Kasumi-1 (cell line): Measurements from ENCODE around the gene THEMIS2.
"Not testable (repeated sequence)": the region's sequence is repeated elsewhere in the genome, so short reads cannot be mapped to it uniquely, and the experiment has no call there.

ENCODE experiments used
- DNase-seq, 2 experiments: peaks; one replicate each; lab custom pipeline; 2025; lab: John Stamatoyannopoulos, UW

The THEMIS2 gene

DNA sequence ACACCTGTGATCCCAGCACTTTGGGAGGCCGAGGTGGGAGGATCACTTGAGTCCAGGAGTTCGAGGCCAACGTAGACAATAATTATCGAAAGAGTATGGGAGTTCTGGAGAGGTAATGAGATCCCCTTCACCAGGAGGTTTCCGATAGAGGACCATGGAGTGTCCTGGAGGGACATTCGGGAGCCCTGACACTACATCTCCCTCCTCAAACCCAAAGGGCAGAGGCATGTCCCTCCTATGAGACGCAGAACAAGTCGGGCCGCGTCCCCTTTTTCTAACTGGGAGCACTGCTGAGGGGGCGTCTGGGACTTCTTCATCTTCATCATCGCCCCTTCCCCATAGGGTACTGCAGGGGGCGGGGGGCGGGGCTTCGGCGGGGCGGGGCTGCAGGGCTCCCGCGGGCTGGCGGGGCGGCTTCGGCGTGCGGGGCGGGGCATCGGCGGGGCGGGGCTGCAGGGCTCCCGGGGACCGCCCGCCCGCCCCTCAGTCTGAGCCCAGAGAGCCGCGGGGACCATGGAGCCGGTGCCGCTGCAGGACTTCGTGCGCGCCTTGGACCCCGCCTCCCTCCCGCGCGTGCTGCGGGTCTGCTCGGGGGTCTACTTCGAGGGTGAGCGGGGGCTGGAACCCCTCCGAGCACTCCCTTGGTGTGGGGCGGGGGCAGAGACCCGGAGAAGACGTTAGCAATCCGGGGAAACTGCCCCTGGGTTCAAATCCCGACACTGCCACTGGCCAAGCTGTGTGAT is at the start of gene THEMIS2:
Gene THEMIS2 (plus strand): TSS at position 486 of the 743 bp plus-strand sequence. CDS start 28 bp downstream, at position 514.
- DNase-seq = peak; percentile 47 to 48

DNA sequence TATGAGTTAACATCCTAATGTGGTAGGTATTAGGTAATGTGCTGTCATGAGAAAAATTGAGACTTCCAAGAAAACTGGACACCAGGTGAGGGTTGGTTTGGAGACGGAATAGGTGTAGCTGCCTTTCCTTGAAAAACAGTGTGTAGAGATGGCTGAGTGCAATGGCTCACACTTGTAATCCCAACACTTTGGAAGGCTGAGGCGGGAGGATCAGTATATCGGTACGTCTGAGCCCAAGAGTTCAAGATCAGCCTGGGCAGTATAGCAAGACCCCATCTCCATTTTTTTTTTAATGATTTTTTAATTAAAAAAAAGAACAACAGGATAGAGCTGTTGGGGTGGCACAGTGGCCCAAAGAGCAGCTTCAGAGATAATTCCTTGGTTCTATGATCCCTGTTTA is 48.6 kb upstream of the THEMIS2 start:
- no peak for DNase-seq

DNA sequence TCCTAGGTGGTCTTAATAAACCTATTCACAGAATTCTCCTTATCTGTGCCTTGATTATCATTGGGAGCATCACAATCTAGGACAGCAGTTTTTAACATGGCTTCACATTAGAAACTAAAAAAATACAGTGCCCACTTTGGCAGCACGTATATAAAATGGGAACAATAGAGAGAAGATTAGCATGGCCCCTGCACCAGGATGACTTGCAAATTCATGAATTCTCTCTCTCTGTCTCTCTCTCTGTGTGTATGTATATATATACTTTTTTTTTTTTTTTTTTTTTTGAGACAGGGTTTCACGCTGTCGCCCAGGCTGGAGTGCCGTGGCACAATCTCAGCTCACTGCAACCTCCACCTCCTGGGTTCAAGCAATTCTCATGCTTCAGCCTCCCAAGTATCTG is 47.9 kb upstream of the THEMIS2 start:
- no peak for DNase-seq

DNA sequence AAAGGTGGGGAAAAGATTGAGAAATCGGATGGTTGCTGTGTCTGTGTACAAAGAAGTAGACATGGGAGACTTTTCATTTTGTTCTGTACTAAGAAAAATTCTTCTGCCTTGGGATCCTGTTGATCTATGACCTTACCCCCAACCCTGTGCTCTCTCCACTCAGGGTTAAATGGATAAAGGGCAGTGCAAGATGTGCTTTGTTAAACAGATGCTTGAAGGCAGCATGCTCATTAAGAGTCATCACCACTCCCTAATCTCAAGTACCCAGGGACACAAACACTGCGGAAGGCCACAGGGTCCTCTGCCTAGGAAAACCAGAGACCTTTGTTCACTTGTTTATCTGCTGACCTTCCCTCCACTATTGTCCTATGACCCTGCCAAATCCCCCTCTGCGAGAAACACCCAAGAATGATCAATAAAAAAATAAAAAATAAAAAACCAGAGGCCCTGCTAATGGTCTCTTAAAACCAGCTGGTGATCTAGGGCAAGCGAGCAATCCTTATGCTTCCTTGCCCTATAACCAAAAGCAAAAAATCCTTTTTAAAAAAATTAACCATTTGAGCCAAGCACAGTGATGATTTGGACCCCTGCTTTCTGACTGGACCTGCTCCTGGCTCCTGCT is 42.9 kb upstream of the THEMIS2 start:
- not testable (repeated sequence) for DNase-seq

DNA sequence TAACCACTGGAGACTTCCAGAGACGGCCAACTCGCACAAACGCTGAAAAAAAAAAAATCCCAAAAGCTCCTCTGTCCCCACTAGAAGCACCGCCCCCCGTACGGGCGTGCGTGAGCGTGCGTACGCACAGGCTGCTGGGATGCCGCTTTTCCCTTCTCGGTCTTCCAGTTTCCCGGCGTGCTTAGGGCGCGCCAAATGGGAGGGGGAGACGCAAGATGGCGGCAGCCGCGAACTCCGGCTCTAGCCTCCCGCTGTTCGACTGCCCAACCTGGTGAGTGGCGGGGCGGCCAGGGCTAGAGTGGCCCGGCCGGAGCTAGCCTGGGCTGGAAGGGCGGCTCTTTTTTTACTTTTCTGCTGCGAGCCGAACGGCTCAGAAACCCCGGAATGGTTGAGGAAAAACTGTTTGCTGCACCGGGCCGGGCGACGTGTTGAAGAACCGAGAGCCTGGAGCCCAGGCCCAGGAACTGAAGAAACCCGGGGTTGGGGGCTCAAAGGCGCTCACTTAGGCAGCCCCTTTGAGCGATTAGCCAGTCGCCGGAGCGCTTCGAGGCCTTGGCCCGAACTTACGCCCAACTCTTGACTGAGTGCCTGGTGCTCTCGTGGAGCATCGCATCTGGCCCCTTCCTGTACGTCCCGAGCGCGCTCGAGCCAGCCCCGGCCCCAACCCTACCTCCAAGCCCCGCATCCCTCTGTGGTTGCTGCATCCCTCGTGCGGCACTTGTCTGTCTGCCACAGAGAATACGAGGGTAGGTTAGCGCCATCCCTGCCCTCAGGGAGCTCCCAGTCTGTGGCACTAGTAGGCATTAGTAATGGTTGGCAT is 41.5 kb upstream of the THEMIS2 start, which contains the start of gene PPP1R8:
Gene PPP1R8 (plus strand): TSS at position 162 of the 820 bp plus-strand sequence. CDS start 54 bp downstream, at position 216.
- DNase-seq = peak; percentile 95 to 97

DNA sequence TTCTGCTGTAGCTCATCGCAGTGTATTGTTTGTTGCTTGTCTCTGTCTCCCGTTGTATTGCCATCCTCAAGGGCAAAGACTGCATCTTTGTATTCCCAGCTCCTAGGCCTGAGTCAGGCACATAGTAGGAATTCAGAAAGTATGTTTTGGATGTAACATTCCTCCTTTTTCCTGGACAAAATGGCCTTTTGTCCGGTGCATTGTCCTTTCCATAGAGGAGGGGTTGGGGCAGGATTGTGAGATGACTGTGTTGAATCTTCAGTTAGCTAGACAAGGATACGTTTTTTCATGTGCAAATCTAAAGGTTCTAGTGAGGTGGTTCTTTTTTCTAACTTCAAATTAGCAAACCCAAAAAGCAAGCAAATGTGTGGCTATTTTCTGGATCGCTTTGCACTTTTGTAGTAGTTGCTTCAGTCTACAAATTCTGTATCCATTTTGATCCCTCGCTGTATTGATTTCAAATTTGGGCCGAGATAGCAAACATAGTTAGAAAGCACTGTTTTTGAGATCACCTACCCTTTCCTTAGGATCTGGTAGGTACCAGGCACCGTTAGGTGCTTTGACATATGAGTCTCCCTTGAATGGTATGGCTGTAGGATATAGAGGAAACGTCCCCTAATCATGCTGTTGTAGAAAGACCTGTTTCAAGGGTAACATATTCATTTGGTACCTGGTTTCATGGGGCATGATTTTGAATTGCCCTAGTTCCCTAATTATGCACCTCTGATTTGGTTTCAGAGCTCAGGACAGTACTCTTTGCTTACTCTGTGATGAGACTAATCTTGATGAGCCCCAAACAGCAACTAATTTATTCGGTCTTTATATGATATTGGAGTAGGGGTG is 40.6 kb upstream of the THEMIS2 start:
- peak in 1 of 2 experiments; percentile 4 for DNase-seq

DNA sequence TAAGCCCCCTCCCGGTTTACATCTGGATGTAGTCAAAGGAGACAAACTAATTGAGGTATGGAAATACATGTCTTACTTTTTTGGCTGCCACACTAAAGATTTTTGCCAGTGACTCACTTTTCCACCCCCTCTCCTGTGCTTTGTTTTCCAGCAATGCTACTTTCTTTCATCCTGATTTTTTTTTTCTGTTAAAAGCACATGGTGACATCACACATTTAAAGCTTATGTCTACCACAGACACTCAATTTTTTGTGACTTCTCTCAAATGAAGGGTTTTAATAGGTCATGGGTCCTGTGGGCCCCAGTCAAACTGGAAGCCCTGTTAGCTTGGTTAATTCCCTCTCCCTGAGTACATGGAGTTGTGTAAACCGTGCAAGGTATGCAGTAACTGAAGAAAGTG is 39.6 kb upstream of the THEMIS2 start:
- no peak for DNase-seq

DNA sequence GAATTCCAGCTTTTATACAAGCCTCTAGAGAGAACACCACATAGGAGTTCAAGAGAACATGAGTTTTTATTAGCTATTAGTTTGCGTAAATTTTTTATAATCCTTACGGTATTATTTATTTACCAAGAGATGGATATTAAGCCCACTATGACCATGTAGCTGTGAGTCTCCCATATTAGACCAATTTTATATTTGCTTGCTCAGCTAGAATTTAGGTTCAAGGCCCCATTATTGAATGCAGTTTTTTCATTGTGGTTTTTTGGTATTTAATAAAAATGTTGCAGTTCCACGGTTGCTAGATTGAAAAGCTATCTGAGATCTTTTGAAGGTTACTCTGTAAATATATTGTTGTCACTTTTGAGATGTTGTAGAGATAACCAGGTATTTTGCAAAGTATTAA is 38.9 kb upstream of the THEMIS2 start:
- DNase-seq = no peak

DNA sequence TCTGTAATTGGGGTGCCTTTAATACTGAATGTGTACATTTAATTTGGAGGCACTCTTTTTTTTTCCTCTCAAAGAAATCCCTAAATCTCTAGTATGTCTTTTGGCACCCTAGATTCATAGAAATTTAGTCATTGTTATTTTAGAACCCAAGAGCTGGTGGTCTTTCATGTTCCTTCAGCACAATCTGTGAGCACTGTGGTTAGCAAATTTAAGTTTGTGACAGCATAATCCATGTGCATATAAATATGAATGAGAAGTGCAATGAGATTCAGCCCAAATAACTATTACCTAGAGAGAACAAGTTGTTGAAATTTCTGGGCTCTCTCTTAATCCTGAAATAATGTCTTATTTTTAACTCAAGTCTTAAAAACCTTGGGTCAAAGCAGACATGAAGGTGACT is 37.3 kb upstream of the THEMIS2 start:
- no peak for DNase-seq

DNA sequence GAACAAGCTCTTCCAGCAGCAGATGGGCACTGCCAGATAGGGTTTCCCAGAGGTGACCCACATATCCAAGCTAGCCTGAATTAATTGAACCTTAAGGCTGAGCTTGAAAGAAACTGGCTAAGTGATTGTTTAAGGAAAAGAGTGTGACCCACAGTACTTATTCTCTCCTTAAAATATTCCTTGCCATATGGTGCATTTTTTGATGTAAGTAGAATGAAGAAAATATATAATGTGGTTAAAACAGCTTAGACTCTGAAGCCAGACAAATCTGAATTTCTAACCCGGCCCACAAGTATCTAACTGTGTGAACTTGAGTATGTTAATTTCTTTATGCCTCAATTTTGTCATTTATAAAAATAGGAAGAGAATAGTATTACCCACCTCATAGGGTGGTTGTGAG is 36.8 kb upstream of the THEMIS2 start:
- DNase-seq = no peak

DNA sequence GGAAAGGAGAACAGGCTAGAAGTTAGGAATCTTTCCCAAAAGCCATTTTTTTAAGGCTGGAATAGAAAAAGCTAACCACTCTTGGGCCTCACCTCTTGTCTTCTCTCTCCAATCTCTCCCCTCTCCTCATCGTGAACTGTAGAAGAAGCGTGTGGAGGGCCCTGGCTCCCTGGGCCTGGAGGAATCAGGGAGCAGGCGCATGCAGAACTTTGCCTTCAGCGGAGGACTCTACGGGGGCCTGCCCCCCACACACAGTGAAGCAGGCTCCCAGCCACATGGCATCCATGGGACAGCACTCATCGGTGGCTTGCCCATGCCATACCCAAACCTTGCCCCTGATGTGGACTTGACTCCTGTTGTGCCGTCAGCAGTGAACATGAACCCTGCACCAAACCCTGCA is 22.4 kb upstream of the THEMIS2 start:
- no peak for DNase-seq

DNA sequence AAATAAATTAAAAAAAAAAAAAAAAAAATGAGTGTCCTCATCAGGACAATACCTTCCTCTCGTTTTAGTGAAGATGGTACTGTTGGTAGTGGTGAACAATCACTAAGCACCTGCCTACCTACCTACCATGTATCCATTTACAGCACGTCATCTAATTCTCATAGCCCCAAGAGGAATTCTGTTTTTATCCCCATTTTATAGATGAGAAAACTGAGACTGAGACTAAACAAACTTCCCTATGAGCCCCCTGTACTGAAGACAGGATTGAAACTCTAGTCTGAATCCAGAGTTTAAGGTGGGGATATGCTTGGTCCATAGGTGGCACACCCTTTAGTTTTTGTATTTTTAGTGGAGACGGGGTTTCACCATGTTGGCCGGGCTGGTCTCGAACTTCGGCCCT is 17.3 kb upstream of the THEMIS2 start:
- DNase-seq = no peak

DNA sequence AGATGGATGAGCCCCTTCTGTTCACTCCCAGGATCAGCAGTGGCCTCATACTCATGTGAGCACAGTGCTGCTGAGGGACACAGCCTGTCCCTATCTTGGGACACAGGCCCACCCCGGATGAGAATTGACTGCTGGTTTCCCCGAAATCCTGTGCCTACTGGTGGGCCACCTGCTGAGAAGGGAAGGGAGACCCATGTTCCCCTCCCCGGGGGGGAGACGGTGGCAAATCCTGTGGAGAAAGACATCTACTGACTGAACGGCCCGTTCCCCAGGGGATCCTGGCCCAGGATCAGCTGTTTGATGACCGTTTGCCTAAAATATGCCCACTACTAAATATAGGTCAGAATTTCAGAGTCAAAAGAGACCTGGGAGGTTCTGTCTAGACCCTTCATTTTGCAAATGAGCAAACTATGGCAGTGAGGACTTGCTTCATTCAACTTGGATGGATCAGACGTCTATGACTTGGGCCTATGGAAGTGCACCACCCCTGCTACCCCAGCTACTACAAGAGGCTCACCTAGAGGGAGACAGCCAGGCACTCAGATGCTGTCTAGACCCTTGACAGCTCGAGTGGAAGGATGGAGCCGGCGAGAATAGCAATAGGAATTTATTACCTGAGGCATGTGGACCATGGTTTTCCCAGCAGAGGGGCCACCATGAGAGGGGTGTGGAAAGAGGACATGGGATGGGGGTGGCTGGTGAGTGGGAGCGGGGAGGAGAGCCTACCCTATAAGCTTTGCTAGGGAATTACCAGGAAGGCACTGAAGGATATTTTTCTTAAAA is 15.6 kb upstream of the THEMIS2 start:
- DNase-seq = no peak

DNA sequence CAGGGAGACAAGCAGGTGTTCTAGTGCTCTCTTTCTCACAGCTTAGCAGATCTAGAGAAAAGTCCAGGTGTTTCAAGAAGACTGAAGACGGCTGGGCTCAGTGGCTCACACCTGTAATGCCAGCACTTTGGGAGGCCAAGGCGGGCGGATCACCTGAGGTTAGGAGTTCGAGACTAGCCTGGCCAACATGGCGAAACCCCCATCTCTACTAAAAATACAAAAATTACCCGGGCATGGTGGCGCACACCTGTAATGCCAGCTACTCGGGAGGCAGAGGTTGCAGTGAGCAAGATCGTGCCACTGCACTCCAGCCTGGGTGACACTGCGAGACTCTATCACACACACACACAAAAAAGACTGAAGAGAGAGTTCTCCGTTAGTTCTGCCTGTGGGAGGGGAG is 14.8 kb upstream of the THEMIS2 start:
- not testable (repeated sequence) for DNase-seq

DNA sequence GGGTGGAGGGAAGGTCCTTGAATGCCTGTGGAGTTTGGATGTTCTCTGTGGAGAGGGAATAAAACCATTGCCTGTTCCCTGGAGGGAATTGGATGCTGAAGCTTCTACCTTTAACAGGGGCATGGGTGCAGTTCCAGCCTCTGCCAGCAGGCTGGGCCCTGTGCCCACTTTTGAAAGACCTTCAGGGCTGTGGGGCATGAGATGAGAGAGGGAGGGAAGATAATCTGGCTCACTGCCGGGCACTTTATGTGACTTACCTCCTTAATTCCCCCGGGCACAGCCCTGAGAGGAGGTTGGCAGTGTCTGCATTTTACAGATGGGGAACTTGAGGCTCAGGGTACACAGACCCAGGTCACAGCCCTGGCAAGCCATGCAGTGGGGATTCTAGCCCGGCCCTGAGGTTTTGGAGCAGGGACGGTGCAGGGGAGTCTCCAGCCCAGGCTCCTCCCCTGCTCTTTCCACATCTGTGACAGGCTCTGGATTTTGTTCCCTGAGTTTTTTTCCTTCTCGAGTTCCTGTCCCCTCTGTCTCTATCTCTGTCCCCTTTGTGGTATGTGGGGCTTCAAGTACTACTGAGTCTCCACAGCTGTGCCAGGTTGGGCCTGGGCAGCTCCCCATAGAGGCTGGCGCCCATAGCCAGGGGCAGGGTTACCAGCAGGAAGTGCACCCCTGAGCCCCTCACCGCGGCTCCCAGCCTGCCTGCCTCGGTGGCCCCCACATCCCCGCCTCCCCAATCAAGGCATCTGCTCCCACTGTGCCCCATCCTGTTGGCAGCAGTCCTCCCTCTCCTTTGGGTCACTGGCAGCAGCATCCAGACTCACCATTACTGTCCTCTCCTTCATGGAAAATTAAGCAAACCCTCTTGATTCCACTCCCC is 14.0 kb upstream of the THEMIS2 start:
- peak; percentile 83 to 89 for DNase-seq

DNA sequence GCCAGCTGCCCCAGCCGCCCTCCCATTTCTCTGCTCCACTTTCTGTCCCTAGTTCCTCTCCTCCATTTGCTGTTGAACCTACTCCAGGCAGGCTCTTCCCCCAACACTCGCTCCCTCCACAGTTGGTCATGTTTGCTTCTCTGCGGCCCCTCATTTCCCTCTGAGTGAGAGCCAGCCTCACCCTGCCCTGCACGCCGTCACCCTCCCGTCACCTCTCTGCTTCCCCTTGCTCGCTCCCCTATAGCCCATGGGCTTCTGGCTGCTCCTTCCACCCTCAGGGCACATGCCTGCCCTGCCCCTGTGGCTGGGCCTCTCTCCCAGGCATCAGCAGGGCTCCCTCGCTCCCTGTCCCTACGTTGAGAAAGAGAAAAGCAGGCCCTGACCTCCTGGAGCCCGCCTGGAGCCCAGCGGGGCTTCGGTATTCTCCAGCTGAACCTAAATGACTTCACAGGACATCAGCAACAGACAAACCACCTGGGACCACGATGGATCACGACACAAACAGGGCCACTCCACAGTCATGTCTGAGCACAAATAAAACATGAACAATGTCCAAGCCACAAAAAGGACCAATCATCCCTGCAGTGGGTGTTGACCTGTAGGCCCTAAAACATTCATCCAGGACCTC is 13.3 kb upstream of the THEMIS2 start:
- DNase-seq = no peak

DNA sequence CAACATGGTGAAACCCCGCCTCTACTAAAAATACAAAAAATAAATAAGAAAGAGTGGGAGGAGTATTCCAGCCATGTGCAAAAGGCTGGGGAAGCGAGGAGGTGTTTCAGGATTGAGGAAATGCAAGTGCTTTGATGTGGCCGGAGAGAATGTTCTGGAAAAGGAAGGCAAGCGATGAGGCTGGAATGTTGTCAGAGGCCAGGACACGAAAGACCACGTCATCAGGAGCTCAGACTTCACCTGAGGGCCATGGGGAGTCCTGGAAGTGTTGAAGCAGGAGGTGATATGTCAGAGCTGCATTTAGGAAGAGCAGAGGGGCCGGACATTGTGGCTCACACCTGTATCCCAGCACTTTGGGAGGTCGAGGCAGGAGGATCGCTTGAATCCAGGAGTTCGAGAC is 10.9 kb upstream of the THEMIS2 start:
- no peak for DNase-seq

DNA sequence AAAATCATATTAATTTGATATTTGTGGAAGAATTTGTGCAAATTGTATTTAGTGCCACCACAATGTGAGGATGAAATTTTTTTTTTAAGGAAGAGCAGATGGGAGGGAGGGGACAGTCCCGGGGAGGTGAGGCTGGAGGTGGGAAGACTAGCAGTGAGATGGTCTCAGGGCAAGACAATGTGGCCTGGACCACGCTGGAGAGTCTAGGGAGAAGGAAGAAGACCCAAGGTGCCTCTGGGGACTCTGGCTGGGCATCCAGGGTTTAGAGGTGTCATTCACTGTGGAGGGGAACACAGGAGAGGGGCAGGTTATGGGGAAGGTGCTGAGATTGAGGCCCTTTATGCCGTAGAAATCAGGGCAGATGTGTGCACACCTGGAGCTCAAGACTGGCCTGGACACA is 10.3 kb upstream of the THEMIS2 start:
- no peak for DNase-seq
